Heart left ventricle (tissue), 16 donors: ENCODE data around the gene GUCA2B. TPM values are rescaled to one million over a fixed set of nuclear protein-coding genes. Genes with fewer than 3 reads are reported as not detected.

Experiments
- ATAC-seq, 4 donors: fragments of 200-7000 bp; cut with Tn5 transposase; one replicate each; pipeline ENCODE4 v1.9.1; 2020 to 2022; ENCODE audit warnings: moderate library complexity in 4 of 4, mild to moderate bottlenecking in 3 of 4, moderate number of reproducible peaks in 1 of 4
- DNase-seq, 5 donors: peaks; one replicate each; pipeline ENCODE4 v3.0.0-alpha.2; 2020
- H3K27ac ChIP-seq, 12 donors: fragments of 200-600 bp; sonication (generic) in 4 of 12; one replicate each; pipeline versions ENCODE4 v1.5.0 to v1.8.0; 2016 to 2022; ENCODE audit warnings: mild to moderate bottlenecking in 2 of 12
- H3K27me3 ChIP-seq, 9 donors: fragments of 200-600 bp; sonication (generic) in 2 of 9; one replicate each; pipeline versions ENCODE4 v1.5.1 to v1.8.0; 2016 to 2022; ENCODE audit warnings: mild to moderate bottlenecking in 3 of 9
- H3K36me3 ChIP-seq, 9 donors: fragments of 200-600 bp; sonication (generic) in 2 of 9; one replicate each; pipeline versions ENCODE4 v1.5.0 to v1.8.0; 2018 to 2022; ENCODE audit warnings: mild to moderate bottlenecking in 2 of 9
- H3K4me1 ChIP-seq, 12 donors: fragments of 200-600 bp; sonication (generic) in 4 of 12; one replicate each; pipeline versions ENCODE4 v1.5.0 to v1.8.0; 2016 to 2022; ENCODE audit warnings: mild to moderate bottlenecking in 3 of 12
- H3K4me3 ChIP-seq, 12 donors: fragments of 200-600 bp; sonication (generic) in 4 of 12; one replicate each; pipeline versions ENCODE4 v1.5.0 to v1.8.0; 2017 to 2022; ENCODE audit warnings: mild to moderate bottlenecking in 9 of 12, moderate library complexity in 4 of 12
- H3K9me3 ChIP-seq, 12 donors: fragments of 200-600 bp; sonication (generic) in 4 of 12; one replicate each; pipeline versions ENCODE4 v1.5.0 to v1.8.0; 2016 to 2022; ENCODE audit warnings: mild to moderate bottlenecking in 1 of 12
- CTCF ChIP-seq, 12 donors: fragments of 200-600 bp; sonication (generic) in 4 of 12; IDR thresholded peaks; one replicate each; pipeline versions ENCODE4 v1.5.0 to v1.8.0; 2018 to 2022; ENCODE audit warnings: antibody characterized with exemption in 12 of 12, mild to moderate bottlenecking in 5 of 12
- POLR2A ChIP-seq, 2 donors: fragments of 450-650 bp; IDR thresholded peaks; one replicate each; pipeline ENCODE4 v1.6.1; 2017; ENCODE audit warnings: antibody characterized with exemption in 2 of 2, mild to moderate bottlenecking in 2 of 2, moderate library complexity in 2 of 2
- WGBS, 4 donors: extraction: QIAGEN DNeasy Blood & Tissue Kit in 2 of 4; methylation state at CpG; one replicate each; pipeline versions ENCODE4 v1.1.5 to v1.1.7; 2013 to 2018; 5-methylcytosine and 5-hydroxymethylcytosine counted together
- intact Hi-C, 10 donors: fragments of 100-400 bp; cut with DNase I; formaldehyde crosslinking; loops; one replicate each; pipeline versions ENCODE4 v1.11.1 to v1.14.2; 2022
- polyA plus RNA-seq, 2 donors: library from polyadenylated mRNA; stranded (reverse); fragments of 200-250 nt; gene quantifications; one replicate each; pipeline ENCODE4 v1.2.3, GENCODE V29; 2013
- total RNA-seq, 9 donors: library from RNA; depleted of rRNA in 2 of 9; stranded (reverse); fragments of >200 nt in 2 of 9; fragmentation: NEBNext Ultra II Directional in 3 of 9; extraction: Animal tissue kit (Norgen Biotek cat#: 25700) in 3 of 9; gene quantifications; one replicate each; pipeline versions ENCODE4 v1.1.0 to v1.2.4, GENCODE V29; 2016 to 2023
- donor health status: ischemic (EF 13 %, LVEDD 7.1; RV severe dilation, severe dysfunction).
- donor health status: healthy with polysubstance abuse.
- donor health status: DM: no; HTN: yes; CAD: no.
- donor health status: DM: no; HTN: no; CAD: no.
- donor health status: ischemic (EF 25% LVEDD 6.9; RV normal size, moderate dysfunction).
- donor health status: ischemic (EF 25% LVEDD 5.7; RV mildly dilated, moderate dysfunction).
- donor health status: healthy.
- donor health status: DM: yes; HTN: yes; CAD: no.
- donor health status: ischemic (EF 35%, LVEDD 5.7; RV mildly dilated, moderate dysfunction).
- donor health status: nonischemic (EF 11% LVEDD 7.7; RV severe dilation, severe dysfunction).
- donor health status: DM: yes; HTN: yes; CAD: no.
- donor health status: PGD.
- donor health status: ischemic (EF 29% LVEDD 5.4; RV normal size, mild dysfunction).
- donor health status: nonischemic (EF 23%, LVEDD 6.1; RV moderate dilation, normal function).

GUCA2B gene
- total and polyA plus RNA-seq, 11 donors, result not detected

GRCh38 chr1:42152119-42152518, 1.1 kb upstream of the GUCA2B start:
- Histone ChIP-seq H3K4me1 (peaks cover 0 to 11% (median 0%) of the 10 kb centered on the region in 12 donors), H3K36me3 (no peaks in the 10 kb centered on the region), H3K27ac (peak overlapping the region in 4 of 12 donors; percentile 9 to 34 (median 16)), H3K9me3 (no peaks in the 10 kb centered on the region), H3K4me3 (no peak overlapping the region), H3K27me3 (peaks cover 0 to 3% (median 0%) of the 10 kb centered on the region in 9 donors)
- DNase-seq, result peak in 4 of 5 donors; percentile 43 to 74 (median 57)
- WGBS, 4 donors, result 42 to 65% (median 50%) methylated on average over 3 of the region's 3 CpGs
- ATAC-seq, result peak; percentile 87 to 95 (median 92)
- intact Hi-C loops, result no loop called here
- TF ChIP-seq CTCF (IDR thresholded peaks at IDR 0.05) (no peak), POLR2A (IDR thresholded peaks at IDR 0.05) (no peak)

GRCh38 chr1:42153624-42154023, 414 bp downstream of the GUCA2B start:
- no peaks in the 10 kb centered on the region for H3K27me3 ChIP-seq
- H3K4me3 ChIP-seq, result no peak overlapping the region
- H3K9me3 ChIP-seq, result no peaks in the 10 kb centered on the region
- H3K27ac ChIP-seq, result no peak overlapping the region
- no peak for TF ChIP-seq POLR2A (IDR thresholded peaks at IDR 0.05)
- TF ChIP-seq CTCF (IDR thresholded peaks at IDR 0.05), result no peak
- DNase-seq (no peak), ATAC-seq (no peak)
- H3K36me3 ChIP-seq, result no peaks in the 10 kb centered on the region
- intact Hi-C loops, result no loop called here
- WGBS, 4 donors, result 50 to 81% (median 67%) methylated on average over 3 to 6 of the region's 6 CpGs
- peaks cover 0 to 11% (median 0%) of the 10 kb centered on the region in 12 donors for H3K4me1 ChIP-seq

GRCh38 chr1:42154685-42155084, 1.5 kb downstream of the GUCA2B start:
- no peak for DNase-seq
- no peaks in the 10 kb centered on the region for H3K27me3 ChIP-seq
- H3K27ac ChIP-seq, result no peak overlapping the region
- no peak for ATAC-seq
- peaks cover 0 to 11% (median 0%) of the 10 kb centered on the region in 12 donors for H3K4me1 ChIP-seq
- intact Hi-C loops, result no loop called here
- H3K9me3 ChIP-seq, result peaks cover 0 to under 1% (median 0%) of the 10 kb centered on the region in 12 donors
- TF ChIP-seq POLR2A (IDR thresholded peaks at IDR 0.05) (no peak), CTCF (IDR thresholded peaks at IDR 0.05) (no peak)
- WGBS, 4 donors, result 87 to 90% (median 88%) methylated on average over 11 to 13 of the region's 13 CpGs
- no peaks in the 10 kb centered on the region for H3K36me3 ChIP-seq
- no peak overlapping the region for H3K4me3 ChIP-seq

- ATAC-seq (no peak), DNase-seq (no peak)
- peaks cover 0 to 7% (median under 1%) of the 10 kb centered on the region in 12 donors for H3K9me3 ChIP-seq
- intact Hi-C loops, result no loop called here
- H3K4me3 ChIP-seq, result no peak overlapping the region
- H3K27me3 ChIP-seq, result no peaks in the 10 kb centered on the region
- no peak overlapping the region for H3K27ac ChIP-seq
- whole genome bisulfite sequencing, 4 donors, result 85 to 91% (median 87%) methylated on average over 11 to 12 of the region's 12 CpGs
- TF ChIP-seq CTCF (IDR thresholded peaks at IDR 0.05) (no peak), POLR2A (IDR thresholded peaks at IDR 0.05) (no peak)
- H3K36me3 ChIP-seq, result no peaks in the 10 kb centered on the region
- H3K4me1 ChIP-seq, result peaks cover 0 to 11% (median 0%) of the 10 kb centered on the region in 12 donors
These were observed 2.2 kb downstream of the GUCA2B start for GRCh38 chr1:42155362-42155761.
